Nephron progenitor cell (in vitro differentiated cells): ENCODE data around the gene CHIT1.
A peak's percentile ranks its signal among the peaks of the same experiment; 100 is the strongest.

Source experiments
- DNase-seq: peaks from one replicate; pipeline ENCODE4 v3.0.0; 2021
- H3K27ac Mint-ChIP-seq: 2 replicates; pipeline ENCODE4 v1.8.0; 2021; ENCODE audit warnings: mild to moderate bottlenecking, moderate library complexity, mixed read lengths
- H3K27me3 Mint-ChIP-seq: 2 replicates; pipeline ENCODE4 v1.8.0; 2021; ENCODE audit warnings: mild to moderate bottlenecking, low read depth, mixed read lengths; ENCODE audit not compliant: poor library complexity
- H3K36me3 Mint-ChIP-seq: 2 replicates; pipeline ENCODE4 v1.8.0; 2021; ENCODE audit warnings: low read depth, mixed read lengths
- H3K4me1 Mint-ChIP-seq: 2 replicates; pipeline ENCODE4 v1.8.0; 2021; ENCODE audit warnings: mixed read lengths
- H3K4me3 Mint-ChIP-seq: 2 replicates; pipeline ENCODE4 v1.8.0; 2021; ENCODE audit warnings: mild to moderate bottlenecking, moderate library complexity, mixed read lengths
- H3K9me3 Mint-ChIP-seq: 2 replicates; pipeline ENCODE4 v1.8.0; 2021; ENCODE audit warnings: mild to moderate bottlenecking, moderate library complexity, mixed read lengths
- CTCF ChIP-seq: fragments of 200-600 bp; sonication (generic); IDR thresholded peaks from 2 replicates; pipeline ENCODE4 v1.5.0; 2021; ENCODE audit warnings: antibody characterized with exemption

Gene CHIT1

DNA sequence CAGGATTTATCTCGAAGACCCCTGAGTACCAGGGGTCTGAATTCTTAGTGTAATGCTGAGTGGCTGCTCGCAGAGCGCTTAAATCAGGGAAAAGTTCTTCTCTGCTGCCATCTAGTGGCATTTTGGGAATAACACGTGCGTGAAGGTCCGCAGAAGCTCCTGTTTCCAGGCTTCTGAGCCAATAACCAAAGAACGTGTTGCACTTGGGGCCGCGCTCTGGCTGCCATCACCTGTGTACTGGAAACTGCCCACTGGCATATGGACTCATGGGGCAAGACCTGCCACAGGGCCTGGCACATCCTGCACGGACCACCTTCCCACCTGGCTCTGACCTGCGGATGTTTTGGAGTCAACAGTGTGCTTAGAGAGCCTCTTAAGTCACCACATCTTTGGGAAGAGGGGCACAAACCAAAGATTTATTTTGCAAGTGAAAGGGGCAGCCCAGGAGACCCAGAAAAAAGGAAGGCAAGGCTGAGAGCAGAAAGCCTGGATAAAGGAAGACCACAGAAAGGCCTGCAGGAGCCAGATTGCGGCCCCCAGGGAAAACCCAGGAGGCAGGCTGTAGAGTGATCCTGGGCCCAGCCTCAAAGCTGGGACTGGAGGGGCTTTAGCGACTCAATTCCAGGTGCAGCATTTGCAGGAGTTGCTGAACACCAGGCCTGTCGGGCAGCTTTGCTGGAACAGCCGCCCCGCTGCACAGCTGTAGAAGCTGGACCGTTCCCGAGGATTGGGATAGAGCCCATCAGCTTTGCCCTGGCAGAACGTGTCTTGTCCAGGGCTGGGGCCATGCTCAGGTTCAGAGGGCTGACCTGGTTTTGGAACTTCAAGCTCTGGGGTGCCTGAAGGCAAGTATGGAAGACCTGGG is 13.0 kb downstream of the CHIT1 start:
- Mint-ChIP-seq H3K4me3 (no peak overlapping the region), H3K27me3 (peaks cover 40% of the 10 kb centered on the region), H3K27ac (no peak overlapping the region), H3K9me3 (no peaks in the 10 kb centered on the region), H3K4me1 (peaks cover 17% of the 10 kb centered on the region), H3K36me3 (no peaks in the 10 kb centered on the region)
- peak; percentile 75 for TF ChIP-seq CTCF
- peak; percentile 73 for DNase-seq

GRCh38 chr1:203215573-203215972 is 13.9 kb downstream of the CHIT1 start:
- no peak overlapping the region for H3K4me3 Mint-ChIP-seq
- H3K4me1 Mint-ChIP-seq, result peaks cover 17% of the 10 kb centered on the region
- no peaks in the 10 kb centered on the region for H3K9me3 Mint-ChIP-seq
- H3K36me3 Mint-ChIP-seq, result no peaks in the 10 kb centered on the region
- H3K27me3 Mint-ChIP-seq, result peaks cover 44% of the 10 kb centered on the region
- no peak overlapping the region for H3K27ac Mint-ChIP-seq
- TF ChIP-seq CTCF, result no peak
- DNase-seq, result no peak

- no peak for DNase-seq
- peaks cover 17% of the 10 kb centered on the region for H3K4me1 Mint-ChIP-seq
- no peak for TF ChIP-seq CTCF
- H3K9me3 Mint-ChIP-seq, result no peaks in the 10 kb centered on the region
- no peak overlapping the region for H3K4me3 Mint-ChIP-seq
- no peak overlapping the region for H3K27ac Mint-ChIP-seq
- H3K27me3 Mint-ChIP-seq, result peaks cover 42% of the 10 kb centered on the region
- H3K36me3 Mint-ChIP-seq, result no peaks in the 10 kb centered on the region
Observed at GRCh38 chr1:203214871-203215270, 14.6 kb downstream of the CHIT1 start.

GRCh38 chr1:203213126-203213525 is 16.3 kb downstream of the CHIT1 start:
- Mint-ChIP-seq H3K9me3 (no peaks in the 10 kb centered on the region), H3K27ac (peak overlapping the region; percentile 86), H3K27me3 (peaks cover 27% of the 10 kb centered on the region), H3K36me3 (no peaks in the 10 kb centered on the region), H3K4me1 (peaks cover 17% of the 10 kb centered on the region), H3K4me3 (no peak overlapping the region)
- no peak for DNase-seq
- TF ChIP-seq CTCF, result no peak

- Mint-ChIP-seq H3K36me3 (no peaks in the 10 kb centered on the region), H3K9me3 (no peaks in the 10 kb centered on the region), H3K4me3 (no peak overlapping the region), H3K27me3 (peaks cover 22% of the 10 kb centered on the region), H3K27ac (no peak overlapping the region), H3K4me1 (peaks cover 28% of the 10 kb centered on the region)
- no peak for DNase-seq
- no peak for TF ChIP-seq CTCF
Observed at GRCh38 chr1:203211812-203212211, 17.7 kb downstream of the CHIT1 start.

- peaks cover 17% of the 10 kb centered on the region for H3K27me3 Mint-ChIP-seq
- no peak for DNase-seq
- peaks cover 26% of the 10 kb centered on the region for H3K4me1 Mint-ChIP-seq
- H3K9me3 Mint-ChIP-seq, result no peaks in the 10 kb centered on the region
- no peak overlapping the region for H3K27ac Mint-ChIP-seq
- no peak for TF ChIP-seq CTCF
- H3K4me3 Mint-ChIP-seq, result no peak overlapping the region
- H3K36me3 Mint-ChIP-seq, result no peaks in the 10 kb centered on the region
Observed at GRCh38 chr1:203210988-203211387, 18.5 kb downstream of the CHIT1 start.
